Esophagus squamous epithelium (tissue), 4 donors: Measurements from ENCODE around the gene CLDN19.

Experiments used
- CTCF ChIP-seq, 6 experiments: fragments of 450-650 bp in 4 of 6; fragments of 200-600 bp in 2 of 6; sonication (generic) in 2 of 6; IDR thresholded peaks; one replicate each; pipeline ENCODE4 v1.5.1; 2016 to 2019; ENCODE audit warnings: antibody characterized with exemption in 6 of 6, mild to moderate bottlenecking in 4 of 6, moderate library complexity in 4 of 6
- POLR2A ChIP-seq, 4 donors: fragments of 450-650 bp; IDR thresholded peaks; one replicate each; pipeline ENCODE4 v1.6.1; 2017; ENCODE audit warnings: antibody characterized with exemption in 4 of 4, mild to moderate bottlenecking in 4 of 4, moderate library complexity in 3 of 4

GRCh38 chr1:42784547-42784945 is 44.5 kb upstream of the CLDN19 start:
- TF ChIP-seq CTCF (IDR thresholded peaks at IDR 0.05) (no peak), POLR2A (IDR thresholded peaks at IDR 0.05) (no peak)
